Mesenchymal stem cell (in vitro differentiated cells and primary cell): ENCODE results near the gene MOG.

Experiments
- DNase-seq: peaks from one replicate; pipeline ENCODE4 v3.0.0-alpha.2; 2013
- H2AFZ ChIP-seq: one replicate; pipeline ENCODE4 v1.6.1; 2013; ENCODE audit warnings: low read depth, mild to moderate bottlenecking, control low read depth, inconsistent platforms, low read length, moderate library complexity
- H2AK5ac ChIP-seq: 2 replicates; pipeline ENCODE4 v1.6.1; 2013; ENCODE audit warnings: low read length, moderate library complexity, mild to moderate bottlenecking, inconsistent platforms; ENCODE audit not compliant: severe bottlenecking
- H2BK120ac ChIP-seq: one replicate; pipeline ENCODE4 v1.6.1; 2013; ENCODE audit warnings: low read depth, mild to moderate bottlenecking, inconsistent platforms, low read length, moderate library complexity
- H2BK12ac ChIP-seq, 2 experiments: one replicate each; pipeline ENCODE4 v1.6.1; 2013; ENCODE audit warnings: inconsistent platforms in 2 of 2, low read length in 2 of 2, mild to moderate bottlenecking in 2 of 2, moderate library complexity in 2 of 2, control low read depth in 1 of 2
- H2BK15ac ChIP-seq: one replicate; pipeline ENCODE4 v1.6.1; 2013; ENCODE audit warnings: mild to moderate bottlenecking, low read depth, inconsistent platforms; ENCODE audit not compliant: poor library complexity, severe bottlenecking
- H2BK5ac ChIP-seq: 2 replicates; pipeline ENCODE4 v1.6.1; 2013; ENCODE audit warnings: low read depth, mild to moderate bottlenecking, low read length, control low read depth, inconsistent platforms; ENCODE audit not compliant: poor library complexity, severe bottlenecking
- H3K14ac ChIP-seq, 2 experiments: one replicate each; pipeline ENCODE4 v1.6.1; 2013; ENCODE audit warnings: inconsistent platforms in 2 of 2, low read length in 2 of 2, control low read depth in 1 of 2, mild to moderate bottlenecking in 1 of 2, moderate library complexity in 1 of 2
- H3K18ac ChIP-seq, 2 experiments: one replicate each; pipeline ENCODE4 v1.6.1; 2013; ENCODE audit warnings: inconsistent platforms in 2 of 2, low read length in 2 of 2, control low read depth in 1 of 2, low read depth in 1 of 2, mild to moderate bottlenecking in 1 of 2
- H3K23ac ChIP-seq, 2 experiments: one replicate each; pipeline ENCODE4 v1.6.1; 2013; ENCODE audit warnings: inconsistent platforms in 2 of 2, low read length in 2 of 2, mild to moderate bottlenecking in 2 of 2, moderate library complexity in 2 of 2, control low read depth in 1 of 2
- H3K27ac ChIP-seq: 2 replicates; pipeline ENCODE4 v1.5.1; 2013; ENCODE audit warnings: mild to moderate bottlenecking, moderate library complexity, low read length, control low read depth, inconsistent platforms; ENCODE audit not compliant: poor library complexity, severe bottlenecking
- H3K27me3 ChIP-seq, 2 experiments: 2 replicates each; pipeline versions ENCODE4 v1.6.1 to v1.7.0; 2013; ENCODE audit warnings: low read length in 2 of 2, mild to moderate bottlenecking in 2 of 2, moderate library complexity in 2 of 2, control low read depth in 1 of 2, inconsistent platforms in 1 of 2; ENCODE audit not compliant: control insufficient read depth in 1 of 2, insufficient read depth in 1 of 2
- H3K36me3 ChIP-seq, 2 experiments: 2 replicates each; pipeline versions ENCODE4 v1.6.1 to v1.7.0; 2013; ENCODE audit warnings: low read length in 2 of 2, control low read depth in 1 of 2, inconsistent platforms in 1 of 2, low read depth in 1 of 2, mild to moderate bottlenecking in 1 of 2; ENCODE audit not compliant: insufficient read depth in 2 of 2, control insufficient read depth in 1 of 2
- H3K4ac ChIP-seq, 2 experiments: one replicate each; pipeline ENCODE4 v1.6.1; 2013; ENCODE audit warnings: inconsistent platforms in 2 of 2, low read length in 2 of 2, mild to moderate bottlenecking in 2 of 2, moderate library complexity in 2 of 2, control low read depth in 1 of 2, low read depth in 1 of 2
- H3K4me1 ChIP-seq: 2 replicates; pipeline ENCODE4 v1.6.1; 2013; ENCODE audit warnings: low read depth, low read length, control low read depth; ENCODE audit not compliant: control insufficient read depth, insufficient read depth
- H3K4me2 ChIP-seq: 2 replicates; pipeline ENCODE4 v1.6.1; 2013; ENCODE audit warnings: low read length, mild to moderate bottlenecking, inconsistent platforms; ENCODE audit not compliant: poor library complexity, severe bottlenecking
- H3K4me3 ChIP-seq, 2 experiments: 2 replicates each; pipeline versions ENCODE4 v1.5.1 to v1.7.0; 2013; ENCODE audit warnings: low read length in 2 of 2, mild to moderate bottlenecking in 2 of 2, control low read depth in 1 of 2, low read depth in 1 of 2; ENCODE audit not compliant: insufficient read depth in 1 of 2
- H3K79me1 ChIP-seq: replicated peaks from 2 replicates; pipeline ENCODE4 v1.6.1; 2013; ENCODE audit warnings: mild to moderate bottlenecking, control low read depth, low read length, inconsistent platforms; ENCODE audit not compliant: poor library complexity, severe bottlenecking
- H3K9ac ChIP-seq: 2 replicates; pipeline ENCODE4 v1.7.0; 2013; ENCODE audit warnings: mild to moderate bottlenecking, low read length, moderate library complexity
- H3K9me3 ChIP-seq: 2 replicates; pipeline ENCODE4 v1.7.0; 2013; ENCODE audit warnings: mild to moderate bottlenecking, low read length; ENCODE audit not compliant: control insufficient read depth
- H4K8ac ChIP-seq: one replicate; pipeline ENCODE4 v1.6.1; 2013; ENCODE audit warnings: inconsistent platforms, mild to moderate bottlenecking, low read length, moderate library complexity
- H4K91ac ChIP-seq: one replicate; pipeline ENCODE4 v1.6.1; 2013; ENCODE audit warnings: mild to moderate bottlenecking, low read length, inconsistent platforms
- WGBS: methylation state at CpG from one replicate; pipeline ENCODE4 v1.1.7; 2013; ENCODE audit warnings: mixed read lengths; 5-methylcytosine and 5-hydroxymethylcytosine counted together

Gene MOG

GRCh38 chr6:29625337-29625930 lies 31.5 kb upstream of the MOG start:
- Histone ChIP-seq H2BK120ac (no peak overlapping the region), H2BK12ac (no peak overlapping the region), H3K4me2 (no peak overlapping the region), H4K91ac (no peak overlapping the region), H3K4ac (no peak overlapping the region), H3K36me3 (peaks cover 29 to 39% of the 10 kb centered on the region in 2 experiments), H3K27me3 (no peaks in the 10 kb centered on the region), H3K79me1 (peaks cover 34% of the 10 kb centered on the region), H3K9me3 (no peaks in the 10 kb centered on the region), H3K14ac (no peak overlapping the region), H3K18ac (no peak overlapping the region), H3K27ac (no peak overlapping the region), H2AK5ac (no peak overlapping the region), H3K4me1 (peaks cover 25% of the 10 kb centered on the region), H4K8ac (no peak overlapping the region), H2BK15ac (no peak overlapping the region), H3K23ac (no peak overlapping the region), H3K9ac (no peak overlapping the region), H2AFZ (no peak overlapping the region), H2BK5ac (no peak overlapping the region), H3K4me3 (no peak overlapping the region)
- WGBS, result 40% methylated on average over 7 of the region's 7 CpGs
- no peak for DNase-seq

GRCh38 chr6:29626948-29627754 lies 29.7 kb upstream of the MOG start:
- peak overlapping the region in 1 of 2 experiments; percentile 47 for H2BK12ac ChIP-seq
- DNase-seq, result no peak
- H3K79me1 ChIP-seq, result peaks cover 39% of the 10 kb centered on the region
- H3K9me3 ChIP-seq, result no peaks in the 10 kb centered on the region
- H3K18ac ChIP-seq, result peak overlapping the region; percentile 85 to 93
- no peak overlapping the region for H3K27ac ChIP-seq
- H3K23ac ChIP-seq, result peak overlapping the region in 1 of 2 experiments; percentile 57
- peak overlapping the region; percentile 69 to 88 for H3K4ac ChIP-seq
- H2BK120ac ChIP-seq, result peak overlapping the region; percentile 85
- H2BK15ac ChIP-seq, result peak overlapping the region; percentile 90
- 7% methylated on average over 28 of the region's 31 CpGs for WGBS
- H3K27me3 ChIP-seq, result no peaks in the 10 kb centered on the region
- peaks cover 16 to 22% of the 10 kb centered on the region in 2 experiments for H3K36me3 ChIP-seq
- H2AFZ ChIP-seq, result no peak overlapping the region
- peaks cover 32% of the 10 kb centered on the region for H3K4me1 ChIP-seq
- H4K91ac ChIP-seq, result peak overlapping the region; percentile 52
- H3K9ac ChIP-seq, result peak overlapping the region; percentile 87
- H4K8ac ChIP-seq, result peak overlapping the region; percentile 79
- H2BK5ac ChIP-seq, result no peak overlapping the region
- H2AK5ac ChIP-seq, result no peak overlapping the region
- H3K4me3 ChIP-seq, result peak overlapping the region; percentile 66 to 79
- H3K14ac ChIP-seq, result peak overlapping the region in 1 of 2 experiments; percentile 96
- peak overlapping the region; percentile 82 for H3K4me2 ChIP-seq

DNA sequence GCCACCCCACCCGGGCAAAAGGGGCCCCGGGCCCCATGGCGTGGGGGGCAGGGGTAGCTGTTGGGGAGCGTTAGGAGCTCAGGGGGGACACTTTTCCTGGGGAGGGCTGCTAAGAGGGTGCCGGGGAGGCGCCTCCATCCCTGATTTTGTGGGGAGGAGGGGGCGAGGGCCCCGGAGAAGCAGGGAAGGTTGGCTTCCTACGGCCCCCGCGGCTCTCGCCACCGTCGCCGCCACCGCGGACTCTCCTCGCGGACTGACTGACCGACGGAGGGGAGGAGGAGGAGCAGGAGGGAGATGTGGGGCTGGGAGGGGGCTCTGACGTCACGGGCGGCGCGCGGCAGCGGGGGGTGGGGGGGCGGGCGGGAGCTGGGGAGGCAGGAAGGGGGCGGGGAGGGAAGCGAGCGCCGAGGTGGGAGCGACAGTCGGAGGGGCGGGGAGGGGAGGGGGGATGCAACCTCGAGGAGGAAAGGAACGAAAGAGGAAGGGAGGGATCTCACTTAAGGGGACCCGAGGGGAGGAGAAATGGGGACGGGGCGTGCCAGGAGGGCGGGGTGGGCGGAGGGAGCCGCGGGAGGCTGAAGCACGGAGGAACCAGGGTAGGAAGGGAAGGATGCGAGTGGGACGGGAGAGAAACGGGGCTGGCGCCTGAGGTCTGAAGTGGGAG lies 29.0 kb upstream of the MOG start:
- Histone ChIP-seq H3K4ac (peak overlapping the region; percentile 69 to 88), H3K27ac (peak overlapping the region; percentile 69), H2BK15ac (peak overlapping the region; percentile 90), H2AFZ (peak overlapping the region; percentile 60), H3K18ac (peak overlapping the region; percentile 85 to 93), H3K36me3 (peaks cover 13 to 14% of the 10 kb centered on the region in 2 experiments), H2BK120ac (peak overlapping the region; percentile 85), H3K79me1 (peaks cover 39% of the 10 kb centered on the region), H3K4me3 (peak overlapping the region; percentile 66 to 93), H2BK12ac (peak overlapping the region; percentile 73 to 94), H3K14ac (peak overlapping the region in 1 of 2 experiments; percentile 53), H4K91ac (peak overlapping the region; percentile 71), H3K27me3 (no peaks in the 10 kb centered on the region), H3K4me2 (peak overlapping the region; percentile 93), H3K9ac (peak overlapping the region; percentile 87), H3K9me3 (no peaks in the 10 kb centered on the region), H4K8ac (peak overlapping the region; percentile 79), H3K4me1 (peaks cover 34% of the 10 kb centered on the region), H3K23ac (peak overlapping the region in 1 of 2 experiments; percentile 57), H2BK5ac (no peak overlapping the region), H2AK5ac (no peak overlapping the region)
- under 1% methylated on average over 42 of the region's 51 CpGs for WGBS
- peak; percentile 91 for DNase-seq
